OCI-LY7 (cell line): ENCODE data around the gene CD22.

Experiments
- CTCF ChIP-seq: fragments of 200-600 bp; sonication (generic); conservative IDR thresholded peaks from 2 replicates; pipeline ENCODE4 v1.5.1; 2014; ENCODE audit warnings: mild to moderate bottlenecking, antibody characterized with exemption, low read length, moderate library complexity, mixed read lengths
- EZH2phosphoT487 ChIP-seq: fragments of 200-600 bp; sonication (generic); IDR thresholded peaks from 2 replicates; pipeline ENCODE4 v1.6.1; 2018; ENCODE audit warnings: low read depth, borderline replicate concordance, mild to moderate bottlenecking, mixed run types, antibody characterized with exemption, low read length, moderate library complexity, mixed read lengths

- TF ChIP-seq CTCF (no peak), EZH2phosphoT487 (no peak)
These were observed 12.7 kb downstream of the CD22 start for GRCh38 chr19:35341565-35342225.
